HTR-8/SVneo (cell line): Measurements from ENCODE around the gene NAV2.

Source experiments
- DNase-seq: peaks from one replicate; pipeline ENCODE4 v3.0.0; 2011; ENCODE audit warnings: low spot score, mixed read lengths; ENCODE audit not compliant: insufficient read length
- FAIRE-seq: peaks from 2 replicates; lab custom pipeline; 2011; peaks lifted over from hg19 to GRCh38; lab: Jason Lieb, UNC

The NAV2 gene

DNA sequence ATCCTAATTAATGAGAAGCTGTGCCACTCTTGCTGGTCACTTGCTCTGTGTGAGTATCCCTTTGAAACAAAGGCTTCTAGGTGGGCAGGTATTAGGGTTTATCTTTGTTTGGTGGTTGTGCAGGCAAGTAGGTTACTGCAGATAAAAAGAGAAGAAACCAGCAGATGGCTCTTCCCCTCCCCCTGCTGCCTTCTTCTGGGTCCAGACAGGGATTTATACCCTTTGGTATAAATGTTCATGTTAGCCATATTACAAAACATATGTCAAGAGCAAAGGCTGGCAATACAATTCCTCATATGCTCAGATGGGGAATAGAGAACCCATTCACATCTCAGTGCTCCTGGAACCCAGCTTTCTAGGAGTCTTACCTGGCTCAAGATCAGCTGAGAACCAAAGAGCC, 109.9 kb downstream of the NAV2 start:
- DNase-seq (no peak), FAIRE-seq (no peak)

GRCh38 chr11:19826606-19827005, 114.0 kb downstream of the NAV2 start:
- DNase-seq, result no peak
- no peak for FAIRE-seq

GRCh38 chr11:19827399-19828135, 114.9 kb downstream of the NAV2 start:
- no peak for DNase-seq

DNA sequence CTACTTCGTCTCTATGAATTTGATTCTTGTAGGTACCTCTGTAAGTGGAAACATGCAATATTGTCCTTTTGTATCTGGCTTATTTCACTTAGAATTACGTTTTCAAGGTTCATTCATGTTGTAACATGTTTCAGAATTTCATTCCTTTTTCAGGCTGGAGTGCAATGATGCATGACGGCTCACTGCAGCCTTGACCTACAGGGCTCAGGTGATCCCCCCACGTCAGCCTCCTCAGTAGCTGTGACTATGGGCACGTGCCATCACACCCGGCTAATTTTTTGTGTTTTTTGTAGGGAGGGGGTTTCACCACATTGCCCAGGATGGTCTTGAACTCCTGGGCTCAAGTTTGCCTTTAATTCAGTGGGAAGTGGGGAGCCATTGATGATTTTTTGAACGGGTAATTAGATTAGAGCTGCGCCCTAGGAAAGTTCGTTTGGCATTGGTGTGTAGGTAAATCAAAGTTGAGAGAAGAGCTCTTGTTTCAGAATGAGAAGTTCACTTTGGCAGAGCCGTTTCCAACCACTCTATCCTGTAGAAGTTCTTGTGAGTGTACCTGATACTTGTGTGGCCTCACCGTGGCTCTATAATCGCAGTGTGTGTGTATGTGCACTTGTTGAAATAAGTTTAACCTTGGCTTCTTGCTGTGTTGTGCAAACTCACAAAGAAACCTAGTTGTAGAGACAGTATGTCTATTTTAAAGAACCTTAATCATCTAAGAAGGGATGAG, 115.9 kb downstream of the NAV2 start:
- no peak for DNase-seq

More at GRCh38 chr11:19827399-19828135, 114.9 kb downstream of the NAV2 start:
- FAIRE-seq, result no peak

GRCh38 chr11:19829109-19829837, 116.6 kb downstream of the NAV2 start:
- no peak for FAIRE-seq
- no peak for DNase-seq

More for the DNA sequence above, 115.9 kb downstream of the NAV2 start:
- no peak for FAIRE-seq

- DNase-seq (no peak), FAIRE-seq (no peak)
Measured at GRCh38 chr11:19832086-19832750, 119.6 kb downstream of the NAV2 start.

GRCh38 chr11:19832901-19833300, 120.3 kb downstream of the NAV2 start:
- FAIRE-seq (no peak), DNase-seq (no peak)

DNA sequence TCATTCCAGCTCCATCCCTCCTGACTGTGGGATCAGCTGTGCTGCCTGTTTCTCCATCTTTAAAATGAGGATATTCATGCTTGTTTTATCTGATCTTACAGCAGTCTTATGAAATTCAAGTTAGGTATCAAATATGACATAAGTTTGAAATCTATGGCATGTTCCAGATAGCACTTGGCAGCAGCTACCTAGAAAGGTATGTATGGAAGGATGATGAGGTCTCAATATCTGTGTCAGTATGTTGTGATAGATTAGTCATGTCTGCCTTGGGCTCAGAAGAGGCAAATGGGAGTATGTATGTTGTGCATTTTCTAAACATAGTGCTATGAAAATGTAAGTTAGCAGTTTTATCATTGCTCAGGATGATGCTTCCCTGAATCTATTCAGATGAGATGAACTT, 122.1 kb downstream of the NAV2 start:
- DNase-seq, result no peak
- no peak for FAIRE-seq

DNA sequence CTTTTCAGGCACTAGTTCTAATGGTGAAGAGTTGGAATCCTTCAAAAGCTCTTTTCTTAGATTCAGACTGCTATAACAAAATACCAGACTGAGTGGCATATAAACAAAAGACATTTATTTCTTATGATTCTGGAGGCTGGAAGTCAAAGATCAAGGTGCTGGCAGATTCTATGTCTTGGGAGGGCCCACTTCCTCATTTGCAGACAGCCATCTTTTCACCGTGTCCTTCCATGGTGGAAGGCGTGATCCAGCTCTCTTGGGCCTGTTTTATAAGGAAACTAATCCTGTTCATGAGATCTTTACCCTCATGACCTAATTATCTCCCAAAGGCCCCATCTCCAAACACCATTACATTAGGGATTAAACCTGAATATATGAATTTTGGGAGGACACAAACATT, 124.0 kb downstream of the NAV2 start:
- DNase-seq (no peak), FAIRE-seq (no peak)

DNA sequence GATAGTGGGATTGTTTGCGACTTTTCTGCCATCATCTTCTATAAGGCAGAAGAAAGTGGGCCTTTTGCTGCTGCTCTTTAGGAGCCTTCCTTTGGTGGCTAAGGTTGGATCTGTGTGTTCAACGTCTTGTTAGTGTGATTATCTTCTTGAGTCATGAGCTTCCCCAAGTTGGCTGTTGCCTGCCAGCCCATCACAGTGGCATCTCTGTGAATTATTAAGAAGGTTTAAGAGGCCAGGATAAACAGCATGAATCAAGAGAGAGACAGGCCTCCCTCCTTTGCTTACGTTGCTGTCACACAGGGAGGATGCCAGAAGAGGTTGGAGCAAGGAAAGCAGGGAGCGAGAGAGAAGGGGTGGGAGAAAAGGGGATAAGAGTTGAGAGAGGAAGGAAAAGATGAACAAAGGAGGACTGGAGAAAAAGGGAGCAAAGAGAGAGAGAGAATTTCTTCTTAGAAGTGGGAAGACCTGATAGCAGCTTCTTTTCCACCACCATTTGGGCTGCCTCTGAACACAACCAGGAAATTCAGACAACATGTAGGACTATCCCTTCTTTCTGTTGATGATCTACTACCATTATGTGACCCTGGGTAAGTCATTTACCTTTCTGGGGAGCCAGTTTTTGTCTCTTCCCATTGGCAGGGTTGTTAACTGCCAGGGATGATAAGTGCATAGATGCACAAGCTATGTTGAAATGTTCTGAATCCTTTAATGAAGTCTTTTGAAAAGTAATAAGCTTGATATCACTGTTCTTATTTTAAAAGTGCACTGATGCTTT, 126.5 kb downstream of the NAV2 start:
- DNase-seq, result no peak
- FAIRE-seq, result no peak

- DNase-seq (no peak), FAIRE-seq (no peak)
Measured at GRCh38 chr11:19840961-19841360, 128.3 kb downstream of the NAV2 start.

DNA sequence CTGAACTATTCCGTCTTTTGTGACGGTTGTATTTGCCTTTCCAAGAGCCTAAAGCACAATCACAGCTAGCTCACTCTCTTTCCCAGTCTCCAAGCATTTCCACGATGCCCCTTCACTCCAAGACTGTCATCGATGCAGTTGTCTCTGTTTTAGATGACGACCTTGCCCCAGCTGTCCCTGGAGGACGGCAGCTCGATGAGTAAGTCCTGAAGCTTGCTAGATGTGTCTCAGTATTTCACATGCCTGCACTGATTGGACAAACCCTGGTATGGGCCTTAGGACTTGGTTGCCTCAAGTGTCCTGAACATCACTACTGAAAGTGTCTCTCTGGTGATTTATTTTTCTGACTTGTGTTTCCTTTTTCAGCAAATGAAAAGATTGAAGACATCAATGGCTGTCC, 129.9 kb downstream of the NAV2 start:
- no peak for DNase-seq
- FAIRE-seq, result no peak

- FAIRE-seq, result no peak
- DNase-seq, result no peak
Measured at GRCh38 chr11:19843079-19843478, 130.4 kb downstream of the NAV2 start.

DNA sequence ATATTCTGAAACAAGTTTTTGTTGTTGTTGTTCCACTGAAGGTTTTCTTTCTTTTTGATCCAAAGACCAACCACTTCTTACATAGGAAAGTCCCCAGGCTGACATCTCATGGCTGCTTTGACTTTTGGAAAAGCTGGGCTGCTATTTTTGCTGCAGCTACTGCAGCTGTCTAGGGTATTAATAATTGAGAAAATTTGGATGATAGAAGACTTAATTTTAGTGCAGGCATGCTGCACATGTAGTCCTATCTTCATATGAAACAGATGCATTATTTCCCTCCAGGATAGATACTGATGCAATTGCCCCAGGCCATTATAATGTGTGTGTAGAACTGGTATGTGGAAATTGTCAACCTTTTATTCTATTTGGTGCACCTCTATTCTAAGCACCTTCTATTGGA, 131.4 kb downstream of the NAV2 start:
- FAIRE-seq (no peak), DNase-seq (no peak)

DNA sequence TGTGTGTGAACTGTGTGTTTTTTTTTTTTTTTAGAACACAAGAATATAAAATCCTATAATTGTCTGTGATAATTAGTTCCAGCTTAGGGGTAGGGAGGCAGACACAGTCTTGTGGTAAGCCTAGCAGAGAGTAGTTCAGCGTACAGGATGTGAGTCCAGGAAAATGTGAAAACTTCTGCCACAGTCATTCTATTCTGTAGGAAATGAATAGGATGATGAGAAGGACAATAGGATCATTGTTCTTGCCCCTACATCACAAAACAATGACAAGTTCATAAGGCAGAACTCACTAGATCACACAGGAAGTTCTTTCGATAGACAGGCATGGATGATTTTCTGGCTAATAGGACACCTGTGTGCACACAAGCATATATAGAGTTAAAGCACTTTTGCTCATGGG, 132.2 kb downstream of the NAV2 start:
- DNase-seq (no peak), FAIRE-seq (peak; percentile 42)

DNA sequence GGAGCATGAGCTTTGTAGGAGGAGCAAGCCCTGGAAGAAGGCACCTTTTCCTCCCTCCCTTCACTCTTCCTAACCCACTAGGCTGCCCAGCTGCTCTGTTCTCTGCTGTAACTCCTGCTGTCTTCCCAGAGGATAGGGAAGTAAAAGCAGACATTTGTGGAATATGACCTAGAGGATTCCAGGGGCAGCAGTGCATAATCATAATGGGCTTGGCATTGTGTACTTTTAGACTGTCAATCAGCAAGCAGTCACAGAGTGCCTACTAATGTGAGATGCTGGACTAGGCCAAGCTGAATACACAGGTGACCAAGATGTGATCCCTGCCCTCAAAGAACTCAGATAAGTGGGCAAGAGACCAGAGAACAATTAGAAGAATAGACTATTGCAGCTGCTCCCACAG, 133.0 kb downstream of the NAV2 start:
- DNase-seq, result no peak

DNA sequence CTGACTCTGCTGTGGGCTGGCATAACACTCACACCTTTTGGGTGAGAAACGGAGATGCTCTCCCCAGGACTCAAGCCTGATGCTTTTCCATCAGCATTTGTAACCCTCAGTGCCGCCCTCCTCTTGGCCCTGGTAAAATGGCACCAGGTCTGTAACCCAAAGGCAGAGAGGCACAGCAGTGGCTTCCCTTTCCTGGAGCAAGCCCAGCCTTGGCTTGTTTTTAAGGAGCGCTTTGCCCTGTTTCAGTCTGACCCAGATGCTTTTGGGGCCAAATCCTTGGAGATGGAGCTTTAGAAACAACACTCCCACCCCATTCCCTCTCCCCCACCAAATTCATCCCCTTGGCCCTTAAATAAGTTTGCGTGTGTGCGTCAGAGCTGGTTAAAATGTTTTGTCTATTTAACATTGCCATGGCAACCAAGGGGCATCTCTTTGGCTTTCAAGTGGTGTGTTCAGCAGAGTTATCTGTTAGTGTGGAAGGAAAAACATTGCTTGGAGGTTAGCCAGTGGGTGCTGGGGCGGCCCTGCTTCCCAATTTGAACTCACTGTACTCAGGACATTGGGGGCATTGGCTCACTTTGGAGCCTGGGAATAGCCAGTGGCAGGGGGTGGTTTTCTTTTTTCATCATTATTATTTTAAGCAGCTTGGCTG, 134.1 kb downstream of the NAV2 start:
- DNase-seq (no peak), FAIRE-seq (no peak)

More for the DNA sequence above, 133.0 kb downstream of the NAV2 start:
- FAIRE-seq, result no peak

GRCh38 chr11:19848219-19848618, 135.6 kb downstream of the NAV2 start:
- DNase-seq, result no peak
- FAIRE-seq, result no peak

- FAIRE-seq (no peak), DNase-seq (no peak)
Measured at GRCh38 chr11:19849107-19849789, 136.6 kb downstream of the NAV2 start.
